ENCODE measurements around the gene ADAMTSL3. TPM values are rescaled to one million over a fixed set of nuclear protein-coding genes. Genes with fewer than 3 reads are reported as not detected.
"Not testable (repeated sequence)": the region's sequence is repeated elsewhere in the genome, so short reads cannot be mapped to it uniquely, and the experiment has no call there.

ADAMTSL3 gene
- total and polyA plus RNA-seq, 9 donors = 26.2 to 63.2 (median 40.8) TPM

DNA sequence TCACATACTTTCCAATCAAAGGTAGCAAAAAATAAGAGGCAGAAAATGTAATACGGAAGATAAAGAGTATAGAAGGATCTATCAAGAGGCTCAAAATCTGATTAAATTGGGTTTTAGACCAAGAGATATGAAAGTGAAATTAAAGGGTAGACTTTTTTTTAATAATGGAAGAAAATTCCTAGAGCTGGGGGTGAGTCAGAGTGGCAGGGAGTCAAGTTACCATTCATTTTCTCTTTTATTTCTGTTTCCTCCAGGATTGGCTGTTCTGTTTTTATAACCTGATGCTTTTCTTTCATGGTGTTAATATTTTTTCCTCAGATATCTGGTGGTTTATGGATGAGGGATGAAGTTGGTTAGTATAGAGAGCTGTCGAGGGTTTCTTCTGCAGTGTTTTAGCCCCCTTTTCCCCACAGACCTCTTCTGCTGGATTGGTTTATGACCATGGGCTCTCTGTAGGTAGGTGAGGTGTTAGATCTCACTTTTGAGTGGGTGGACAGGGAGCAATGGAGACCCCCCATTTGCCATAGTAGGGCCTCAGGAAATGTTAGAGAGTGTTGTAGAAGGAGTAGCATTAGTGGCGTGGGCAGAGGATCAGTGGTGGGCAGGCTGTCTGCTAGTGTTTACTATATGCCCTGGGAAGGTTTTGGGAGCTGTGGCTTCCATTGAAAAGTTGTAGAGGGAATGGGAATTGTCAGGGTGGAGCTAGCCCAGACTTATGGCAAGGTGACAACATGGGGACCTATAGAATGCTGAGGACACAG is 380.1 kb downstream of the ADAMTSL3 start:
- DNase-seq = no peak
- no peak overlapping the region for H3K4me3 ChIP-seq (ENCODE audit: low read length)
- H3K36me3 ChIP-seq (ENCODE audit: control insufficient read depth, insufficient read depth, low read length) = peaks cover 6% of the 10 kb centered on the region
- WGBS (ENCODE audit: insufficient coverage) = 90% methylated on average over 1 of the region's 3 CpGs
- no peaks in the 10 kb centered on the region for H3K4me1 ChIP-seq (ENCODE audit: control insufficient read depth, insufficient read depth, low read length)
- peaks cover 2% of the 10 kb centered on the region for H3K9me3 ChIP-seq (replicated peaks; ENCODE audit: control insufficient read depth, low read depth, low read length)
- no peak overlapping the region for H3K27ac ChIP-seq (ENCODE audit: low read length)
- no peaks in the 10 kb centered on the region for H3K27me3 ChIP-seq (ENCODE audit: control insufficient read depth, insufficient read depth, low read length)

DNA sequence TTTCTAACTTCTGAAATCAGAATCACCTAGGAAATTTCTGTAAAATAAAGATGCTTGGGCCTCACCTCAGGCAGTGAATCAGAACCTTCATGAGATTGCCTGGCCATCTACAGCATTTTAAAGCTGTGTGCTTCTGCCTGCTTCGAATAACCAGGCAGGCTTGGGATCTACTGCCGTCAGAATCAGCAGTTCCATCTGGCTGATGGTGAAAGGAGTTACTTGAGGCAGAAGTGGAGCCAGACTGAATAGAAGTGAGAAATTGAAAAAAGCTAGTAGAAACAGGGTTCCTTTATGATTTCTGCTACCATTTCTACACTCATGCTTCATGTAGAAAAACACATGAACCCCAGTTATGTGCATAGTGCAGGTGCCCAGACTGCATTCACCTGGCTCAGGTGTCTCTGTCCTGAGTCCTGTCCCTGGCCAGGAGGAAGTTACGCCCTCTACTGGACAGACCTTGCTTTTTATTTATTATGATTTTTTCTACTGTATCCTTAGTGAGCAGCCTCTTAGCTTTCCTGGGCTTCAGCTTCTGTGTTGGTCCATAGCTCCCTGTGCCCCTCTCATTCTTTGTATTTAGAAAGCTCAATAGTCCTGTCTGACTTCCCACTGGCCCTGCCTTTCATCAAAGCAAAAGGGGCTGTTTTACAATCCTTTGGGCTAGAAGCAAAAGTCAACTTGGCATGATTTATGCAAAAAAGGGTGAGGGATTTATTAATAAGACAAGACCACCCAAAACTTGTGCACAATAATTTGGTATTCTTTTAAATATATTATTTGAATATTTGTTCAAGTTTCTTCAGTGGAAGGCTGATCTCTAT is 380.9 kb downstream of the ADAMTSL3 start:
- Histone ChIP-seq H3K27ac (ENCODE audit: low read length) (no peak overlapping the region), H3K36me3 (ENCODE audit: control insufficient read depth, insufficient read depth, low read length) (peaks cover 6% of the 10 kb centered on the region), H3K4me1 (ENCODE audit: control insufficient read depth, insufficient read depth, low read length) (no peaks in the 10 kb centered on the region), H3K9me3 (replicated peaks; ENCODE audit: control insufficient read depth, low read depth, low read length) (no peaks in the 10 kb centered on the region), H3K27me3 (ENCODE audit: control insufficient read depth, insufficient read depth, low read length) (no peaks in the 10 kb centered on the region), H3K4me3 (ENCODE audit: low read length) (no peak overlapping the region)
- 63% methylated on average over 1 of the region's 3 CpGs for WGBS (ENCODE audit: insufficient coverage)
- peak; percentile 23 for DNase-seq

DNA sequence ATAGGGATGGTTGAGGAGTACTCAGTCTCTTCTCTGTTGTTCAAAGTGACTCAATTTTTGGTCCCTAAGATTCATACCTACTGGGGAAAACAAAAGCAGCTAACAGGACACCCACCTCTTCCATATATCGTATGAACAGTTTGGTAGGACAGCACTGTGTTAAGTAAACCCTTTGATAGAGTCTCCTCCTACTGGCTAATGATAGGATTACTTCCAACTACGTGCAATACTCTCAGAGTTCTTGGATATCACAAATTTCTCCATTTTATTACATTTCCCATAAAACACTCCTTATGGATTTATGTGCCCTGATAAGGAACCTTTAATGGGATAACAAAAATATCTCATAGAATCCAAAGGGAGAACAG is 381.5 kb downstream of the ADAMTSL3 start:
- no peak overlapping the region for H3K4me3 ChIP-seq (ENCODE audit: low read length)
- WGBS (ENCODE audit: insufficient coverage) = no CpG with 5 or more reads among the region's 2 CpGs
- H3K4me1 ChIP-seq (ENCODE audit: control insufficient read depth, insufficient read depth, low read length) = no peaks in the 10 kb centered on the region
- H3K27ac ChIP-seq (ENCODE audit: low read length) = no peak overlapping the region
- H3K9me3 ChIP-seq (replicated peaks; ENCODE audit: control insufficient read depth, low read depth, low read length) = no peaks in the 10 kb centered on the region
- peaks cover 6% of the 10 kb centered on the region for H3K36me3 ChIP-seq (ENCODE audit: control insufficient read depth, insufficient read depth, low read length)
- H3K27me3 ChIP-seq (ENCODE audit: control insufficient read depth, insufficient read depth, low read length) = no peaks in the 10 kb centered on the region
- peak; percentile 68 for DNase-seq

GRCh38 chr15:84037301-84037700 is 383.4 kb downstream of the ADAMTSL3 start:
- peak; percentile 65 for DNase-seq
- Histone ChIP-seq H3K36me3 (ENCODE audit: control insufficient read depth, insufficient read depth, low read length) (peaks cover 6% of the 10 kb centered on the region), H3K27ac (ENCODE audit: low read length) (no peak overlapping the region), H3K4me1 (ENCODE audit: control insufficient read depth, insufficient read depth, low read length) (no peaks in the 10 kb centered on the region), H3K27me3 (ENCODE audit: control insufficient read depth, insufficient read depth, low read length) (no peaks in the 10 kb centered on the region), H3K9me3 (replicated peaks; ENCODE audit: control insufficient read depth, low read depth, low read length) (no peaks in the 10 kb centered on the region), H3K4me3 (ENCODE audit: low read length) (no peak overlapping the region)

DNA sequence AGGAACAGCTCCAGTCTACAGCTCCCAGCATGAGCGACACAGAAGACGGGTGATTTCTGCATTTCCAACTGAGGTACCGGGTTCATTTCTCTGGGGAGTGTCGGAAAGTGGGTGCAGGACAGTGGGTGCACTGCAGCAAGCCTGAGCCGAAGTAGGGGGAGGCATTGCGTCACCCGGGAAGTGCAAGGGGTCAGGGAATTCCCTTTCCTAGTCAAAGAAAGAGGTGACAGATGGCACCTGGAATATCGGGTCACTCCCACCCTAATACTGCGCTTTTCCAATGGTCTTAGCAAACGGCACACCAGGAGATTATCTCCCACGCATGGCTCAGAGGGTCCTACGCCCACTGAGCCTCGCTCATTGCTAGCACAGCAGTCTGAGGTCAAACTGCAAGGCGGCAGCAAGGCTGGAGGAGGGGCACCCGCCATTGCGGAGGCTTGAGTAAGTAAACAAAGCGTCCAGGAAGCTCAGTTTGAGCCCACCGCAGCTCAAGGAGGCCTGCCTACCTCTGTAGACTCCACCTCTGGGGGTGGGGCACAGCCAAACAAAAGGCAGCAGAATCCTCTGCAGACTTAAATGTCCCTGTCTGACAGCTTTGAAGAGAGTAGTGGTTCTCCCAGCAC is 388.6 kb downstream of the ADAMTSL3 start:
- H3K4me3 ChIP-seq (ENCODE audit: low read length); H3K27ac ChIP-seq (ENCODE audit: low read length): not testable (repeated sequence)
- WGBS (ENCODE audit: insufficient coverage) = 84% methylated on average over 15 of the region's 18 CpGs

GRCh38 chr15:84046064-84046637 is 392.2 kb downstream of the ADAMTSL3 start:
- Histone ChIP-seq H3K27ac (ENCODE audit: low read length) (no peak overlapping the region), H3K4me1 (ENCODE audit: control insufficient read depth, insufficient read depth, low read length) (no peaks in the 10 kb centered on the region), H3K27me3 (ENCODE audit: control insufficient read depth, insufficient read depth, low read length) (no peaks in the 10 kb centered on the region), H3K9me3 (replicated peaks; ENCODE audit: control insufficient read depth, low read depth, low read length) (peaks cover 3% of the 10 kb centered on the region), H3K4me3 (ENCODE audit: low read length) (no peak overlapping the region), H3K36me3 (ENCODE audit: control insufficient read depth, insufficient read depth, low read length) (no peaks in the 10 kb centered on the region)
- no peak for DNase-seq
- no CpG with 5 or more reads among the region's 4 CpGs for WGBS (ENCODE audit: insufficient coverage)

More for the DNA sequence above, 388.6 kb downstream of the ADAMTSL3 start:
- not testable (repeated sequence) for H3K4me1 ChIP-seq (ENCODE audit: control insufficient read depth, insufficient read depth, low read length); H3K36me3 ChIP-seq (ENCODE audit: control insufficient read depth, insufficient read depth, low read length); DNase-seq; H3K27me3 ChIP-seq (ENCODE audit: control insufficient read depth, insufficient read depth, low read length); H3K9me3 ChIP-seq (replicated peaks; ENCODE audit: control insufficient read depth, low read depth, low read length)

GRCh38 chr15:84049480-84049879 is 395.6 kb downstream of the ADAMTSL3 start:
- H3K9me3 ChIP-seq (replicated peaks; ENCODE audit: control insufficient read depth, low read depth, low read length); DNase-seq; H3K36me3 ChIP-seq (ENCODE audit: control insufficient read depth, insufficient read depth, low read length); H3K27me3 ChIP-seq (ENCODE audit: control insufficient read depth, insufficient read depth, low read length); H3K4me1 ChIP-seq (ENCODE audit: control insufficient read depth, insufficient read depth, low read length); H3K27ac ChIP-seq (ENCODE audit: low read length); H3K4me3 ChIP-seq (ENCODE audit: low read length): not testable (repeated sequence)
- 83% methylated on average over 2 of the region's 4 CpGs for WGBS (ENCODE audit: insufficient coverage)

GRCh38 chr15:84050076-84050475 is 396.2 kb downstream of the ADAMTSL3 start:
- peak; percentile 69 for DNase-seq
- H3K4me3 ChIP-seq (ENCODE audit: low read length) = no peak overlapping the region
- H3K36me3 ChIP-seq (ENCODE audit: control insufficient read depth, insufficient read depth, low read length) = no peaks in the 10 kb centered on the region
- no peak overlapping the region for H3K27ac ChIP-seq (ENCODE audit: low read length)
- no CpG with 5 or more reads among the region's 3 CpGs for WGBS (ENCODE audit: insufficient coverage)
- H3K9me3 ChIP-seq (replicated peaks; ENCODE audit: control insufficient read depth, low read depth, low read length) = peaks cover 3% of the 10 kb centered on the region
- H3K4me1 ChIP-seq (ENCODE audit: control insufficient read depth, insufficient read depth, low read length) = no peaks in the 10 kb centered on the region
- H3K27me3 ChIP-seq (ENCODE audit: control insufficient read depth, insufficient read depth, low read length) = no peaks in the 10 kb centered on the region

GRCh38 chr15:84051146-84051545 is 397.2 kb downstream of the ADAMTSL3 start:
- not testable (repeated sequence) for H3K27me3 ChIP-seq (ENCODE audit: control insufficient read depth, insufficient read depth, low read length); DNase-seq; H3K4me3 ChIP-seq (ENCODE audit: low read length); H3K9me3 ChIP-seq (replicated peaks; ENCODE audit: control insufficient read depth, low read depth, low read length); H3K4me1 ChIP-seq (ENCODE audit: control insufficient read depth, insufficient read depth, low read length); H3K27ac ChIP-seq (ENCODE audit: low read length); H3K36me3 ChIP-seq (ENCODE audit: control insufficient read depth, insufficient read depth, low read length)
- WGBS (ENCODE audit: insufficient coverage) = no CpG with 5 or more reads among the region's 1 CpG

GRCh38 chr15:84054544-84054943 is 400.6 kb downstream of the ADAMTSL3 start:
- H3K36me3 ChIP-seq (ENCODE audit: control insufficient read depth, insufficient read depth, low read length); H3K4me1 ChIP-seq (ENCODE audit: control insufficient read depth, insufficient read depth, low read length); H3K9me3 ChIP-seq (replicated peaks; ENCODE audit: control insufficient read depth, low read depth, low read length); H3K27ac ChIP-seq (ENCODE audit: low read length); H3K4me3 ChIP-seq (ENCODE audit: low read length); DNase-seq; H3K27me3 ChIP-seq (ENCODE audit: control insufficient read depth, insufficient read depth, low read length): not testable (repeated sequence)
- WGBS (ENCODE audit: insufficient coverage) = no CpG with 5 or more reads among the region's 1 CpG

All from muscle of leg (tissue), 11 donors.